ENCODE results near the gene OR8K5. TPM values are rescaled to one million over a fixed set of nuclear protein-coding genes. Genes with fewer than 3 reads are reported as not detected.

OR8K5 gene
- total and polyA plus RNA-seq, 2 of the 4 experiments (the other 2 are of a cell fraction): not detected

DNA sequence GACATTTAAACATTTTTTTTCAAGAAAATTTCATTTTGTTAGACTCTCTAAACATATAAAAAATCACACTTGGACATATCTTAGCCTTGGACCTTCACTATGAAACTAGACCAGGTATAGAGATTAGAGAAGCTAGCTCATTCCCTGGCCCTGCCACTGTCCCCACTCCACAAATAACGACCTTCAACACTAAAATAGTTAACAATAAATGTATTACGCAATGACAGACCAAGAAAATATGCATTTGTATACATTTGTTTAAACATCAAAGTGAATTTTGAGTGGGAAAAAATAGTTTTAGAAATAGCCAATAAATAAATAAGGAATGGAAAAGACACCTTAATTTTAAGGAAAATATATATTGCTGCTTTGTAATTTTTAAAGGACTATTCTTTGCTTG, 37.2 kb upstream of the OR8K5 start:
- Histone ChIP-seq H3K56ac (ENCODE audit: extremely low read depth, insufficient read depth, low read length) (no peak overlapping the region), H2BK15ac (ENCODE audit: low read depth, low read length) (no peak overlapping the region), H3K9ac (ENCODE audit: low read depth, low read length) (no peak overlapping the region), H3K4me3 (ENCODE audit: insufficient read depth, low read depth, low read length) (no peak overlapping the region), H2BK120ac (ENCODE audit: low read depth, low read length) (no peak overlapping the region), H3K36me3 (ENCODE audit: control insufficient read depth, insufficient read depth, low read length) (no peaks in the 10 kb centered on the region), H2AK9ac (replicated peaks; ENCODE audit: low read depth, low read length, poor library complexity) (no peak overlapping the region), H4K91ac (ENCODE audit: insufficient read depth, low read depth, low read length) (no peak overlapping the region), H3K27me3 (ENCODE audit: control insufficient read depth, insufficient read depth, low read length) (no peaks in the 10 kb centered on the region), H2BK20ac (ENCODE audit: low read depth, low read length) (no peak overlapping the region), H4K8ac (ENCODE audit: low read depth in 2 of 2, low read length in 2 of 2) (no peak overlapping the region), H3K4me1 (ENCODE audit: control insufficient read depth, insufficient read depth, low read length) (no peaks in the 10 kb centered on the region), H3K18ac (ENCODE audit: low read depth, low read length) (no peak overlapping the region), H2BK5ac (ENCODE audit: low read depth, low read length, poor library complexity, severe bottlenecking) (no peak overlapping the region), H4K5ac (ENCODE audit: low read depth, low read length) (no peak overlapping the region), H3K14ac (replicated peaks; ENCODE audit: low read depth, low read length) (no peak overlapping the region), H3K27ac (ENCODE audit: insufficient read depth, low read length) (no peak overlapping the region), H3K23ac (ENCODE audit: low read depth, low read length) (no peak overlapping the region), H3K9me3 (ENCODE audit: control insufficient read depth, insufficient read depth, low read length) (no peaks in the 10 kb centered on the region), H3K79me1 (ENCODE audit: low read depth in 1 of 2, low read length in 2 of 2) (no peaks in the 10 kb centered on the region), H3K4me2 (ENCODE audit: low read depth, low read length) (no peak overlapping the region), H3K4ac (ENCODE audit: low read depth, low read length) (no peak overlapping the region), H3K9me1 (ENCODE audit: insufficient read depth, low read length) (no peaks in the 10 kb centered on the region), H2AFZ (replicated peaks; ENCODE audit: low read length, poor library complexity) (no peak overlapping the region), H4K20me1 (ENCODE audit: insufficient read depth, low read length) (no peaks in the 10 kb centered on the region), H2AK5ac (ENCODE audit: low read depth, low read length) (no peak overlapping the region)
- ChIA-PET CTCF (no interaction called here), POLR2A (ENCODE audit: unreplicated experiment) (no interaction called here)
- DNase-seq: no peak
- no TSS peak for BruUV-seq (replicated peaks)
- TF ChIP-seq MAZ (IDR thresholded peaks at IDR 0.05; ENCODE audit: borderline replicate concordance, low read depth, low read length) (no peak), CHD1 (IDR thresholded peaks at IDR 0.05; ENCODE audit: low read depth, low read length) (no peak), CEBPB (IDR thresholded peaks at IDR 0.05; ENCODE audit: low read depth, low read length) (peak; percentile 70)
- TF ChIP-seq, protein P1, sequence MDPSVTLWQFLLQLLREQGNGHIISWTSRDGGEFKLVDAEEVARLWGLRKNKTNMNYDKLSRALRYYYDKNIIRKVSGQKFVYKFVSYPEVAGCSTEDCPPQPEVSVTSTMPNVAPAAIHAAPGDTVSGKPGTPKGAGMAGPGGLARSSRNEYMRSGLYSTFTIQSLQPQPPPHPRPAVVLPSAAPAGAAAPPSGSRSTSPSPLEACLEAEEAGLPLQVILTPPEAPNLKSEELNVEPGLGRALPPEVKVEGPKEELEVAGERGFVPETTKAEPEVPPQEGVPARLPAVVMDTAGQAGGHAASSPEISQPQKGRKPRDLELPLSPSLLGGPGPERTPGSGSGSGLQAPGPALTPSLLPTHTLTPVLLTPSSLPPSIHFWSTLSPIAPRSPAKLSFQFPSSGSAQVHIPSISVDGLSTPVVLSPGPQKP (IDR thresholded peaks at IDR 0.05; ENCODE audit: borderline replicate concordance, low read depth, low read length): no peak
- in situ Hi-C loops (cut with MboI; ENCODE audit: low sequenced_read_pairs): no loop called here
- WGBS, 2 experiments (ENCODE audit: extremely low coverage in 2 of 2, insufficient read length in 1 of 2): no CpG with 5 or more reads among the region's 2 CpGs
- intact Hi-C loops (cut with micrococcal nuclease): no loop called here
- ATAC-seq (ENCODE audit: low read depth): no peak
- dilution Hi-C loops (cut with HindIII; ENCODE audit: low sequenced_read_pairs, unreplicated experiment): no loop called here
